ENCODE data around the gene DIPK2B. TPM values are rescaled to one million over a fixed set of nuclear protein-coding genes. Genes with fewer than 3 reads are reported as not detected.

Gene DIPK2B
- total RNA-seq, 1 experiment from 2014 or later, result not detected

DNA sequence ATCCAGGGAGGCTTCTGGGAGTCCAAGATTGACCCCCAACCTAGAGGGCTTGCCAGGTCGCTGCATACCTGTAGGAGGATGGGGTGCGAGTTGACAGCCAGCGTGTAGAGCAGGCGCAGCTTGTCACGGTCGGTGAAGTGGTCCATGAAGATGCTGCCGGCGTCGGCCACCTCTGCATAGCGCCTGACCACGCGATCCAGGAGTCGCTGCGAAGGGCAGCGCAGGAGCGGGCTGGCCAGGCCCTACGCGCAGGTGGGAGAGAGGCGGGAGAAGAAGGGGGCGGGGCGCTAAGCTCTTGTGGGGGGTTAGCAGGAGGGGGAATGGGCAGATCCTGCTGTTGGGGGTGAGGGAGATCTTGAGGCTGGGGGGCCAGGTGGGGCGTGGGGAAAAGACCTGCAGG lies 43.0 kb downstream of the DIPK2B start:
- ATAC-seq (no peak), DNase-seq (ENCODE audit: low read depth, low spot score) (no peak)
- BruUV-seq (replicated peaks), result no TSS peak
- POLR2A ChIA-PET, result no interaction called here
- CTCF ChIA-PET, result no interaction called here
- intact Hi-C loops (cut with micrococcal nuclease; ENCODE audit: unreplicated experiment) (no loop called here), in situ Hi-C loops (cut with HindIII; ENCODE audit: low pct_unique_long_range_greater_than_20kb, low sequenced_read_pairs) (no loop called here)
- no peaks in the 10 kb centered on the region for H3K4me1 ChIP-seq (ENCODE audit: control insufficient read depth, insufficient read depth, low read length)
- H3K9me3 ChIP-seq (ENCODE audit: control insufficient read depth, insufficient read depth, low read depth, low read length), result no peaks in the 10 kb centered on the region
- H3K36me3 ChIP-seq (ENCODE audit: control insufficient read depth, insufficient read depth, low read length), result no peaks in the 10 kb centered on the region
- H3K4me3 ChIP-seq (ENCODE audit: low read depth in 2 of 2, low read length in 2 of 2), result no peak overlapping the region
- H3K27ac ChIP-seq (ENCODE audit: low read length), result no peak overlapping the region
- H3K27me3 ChIP-seq (ENCODE audit: control insufficient read depth, insufficient read depth, low read length), result no peaks in the 10 kb centered on the region
- TF ChIP-seq SIN3A (IDR thresholded peaks at IDR 0.05; ENCODE audit: borderline replicate concordance, insufficient read depth, low read depth, low read length) (no peak), TCF7L2 (IDR thresholded peaks at IDR 0.05; ENCODE audit: low read depth, low read length) (no peak), POLR2AphosphoS5 (IDR thresholded peaks at IDR 0.05; ENCODE audit: low read depth, low read length) (no peak)
- TF ChIP-seq, protein P1, sequence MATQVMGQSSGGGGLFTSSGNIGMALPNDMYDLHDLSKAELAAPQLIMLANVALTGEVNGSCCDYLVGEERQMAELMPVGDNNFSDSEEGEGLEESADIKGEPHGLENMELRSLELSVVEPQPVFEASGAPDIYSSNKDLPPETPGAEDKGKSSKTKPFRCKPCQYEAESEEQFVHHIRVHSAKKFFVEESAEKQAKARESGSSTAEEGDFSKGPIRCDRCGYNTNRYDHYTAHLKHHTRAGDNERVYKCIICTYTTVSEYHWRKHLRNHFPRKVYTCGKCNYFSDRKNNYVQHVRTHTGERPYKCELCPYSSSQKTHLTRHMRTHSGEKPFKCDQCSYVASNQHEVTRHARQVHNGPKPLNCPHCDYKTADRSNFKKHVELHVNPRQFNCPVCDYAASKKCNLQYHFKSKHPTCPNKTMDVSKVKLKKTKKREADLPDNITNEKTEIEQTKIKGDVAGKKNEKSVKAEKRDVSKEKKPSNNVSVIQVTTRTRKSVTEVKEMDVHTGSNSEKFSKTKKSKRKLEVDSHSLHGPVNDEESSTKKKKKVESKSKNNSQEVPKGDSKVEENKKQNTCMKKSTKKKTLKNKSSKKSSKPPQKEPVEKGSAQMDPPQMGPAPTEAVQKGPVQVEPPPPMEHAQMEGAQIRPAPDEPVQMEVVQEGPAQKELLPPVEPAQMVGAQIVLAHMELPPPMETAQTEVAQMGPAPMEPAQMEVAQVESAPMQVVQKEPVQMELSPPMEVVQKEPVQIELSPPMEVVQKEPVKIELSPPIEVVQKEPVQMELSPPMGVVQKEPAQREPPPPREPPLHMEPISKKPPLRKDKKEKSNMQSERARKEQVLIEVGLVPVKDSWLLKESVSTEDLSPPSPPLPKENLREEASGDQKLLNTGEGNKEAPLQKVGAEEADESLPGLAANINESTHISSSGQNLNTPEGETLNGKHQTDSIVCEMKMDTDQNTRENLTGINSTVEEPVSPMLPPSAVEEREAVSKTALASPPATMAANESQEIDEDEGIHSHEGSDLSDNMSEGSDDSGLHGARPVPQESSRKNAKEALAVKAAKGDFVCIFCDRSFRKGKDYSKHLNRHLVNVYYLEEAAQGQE (IDR thresholded peaks at IDR 0.05; ENCODE audit: insufficient read depth in 1 of 2, low read depth in 2 of 2, low read length in 1 of 2), result no peak
- TF ChIP-seq, protein P2, sequence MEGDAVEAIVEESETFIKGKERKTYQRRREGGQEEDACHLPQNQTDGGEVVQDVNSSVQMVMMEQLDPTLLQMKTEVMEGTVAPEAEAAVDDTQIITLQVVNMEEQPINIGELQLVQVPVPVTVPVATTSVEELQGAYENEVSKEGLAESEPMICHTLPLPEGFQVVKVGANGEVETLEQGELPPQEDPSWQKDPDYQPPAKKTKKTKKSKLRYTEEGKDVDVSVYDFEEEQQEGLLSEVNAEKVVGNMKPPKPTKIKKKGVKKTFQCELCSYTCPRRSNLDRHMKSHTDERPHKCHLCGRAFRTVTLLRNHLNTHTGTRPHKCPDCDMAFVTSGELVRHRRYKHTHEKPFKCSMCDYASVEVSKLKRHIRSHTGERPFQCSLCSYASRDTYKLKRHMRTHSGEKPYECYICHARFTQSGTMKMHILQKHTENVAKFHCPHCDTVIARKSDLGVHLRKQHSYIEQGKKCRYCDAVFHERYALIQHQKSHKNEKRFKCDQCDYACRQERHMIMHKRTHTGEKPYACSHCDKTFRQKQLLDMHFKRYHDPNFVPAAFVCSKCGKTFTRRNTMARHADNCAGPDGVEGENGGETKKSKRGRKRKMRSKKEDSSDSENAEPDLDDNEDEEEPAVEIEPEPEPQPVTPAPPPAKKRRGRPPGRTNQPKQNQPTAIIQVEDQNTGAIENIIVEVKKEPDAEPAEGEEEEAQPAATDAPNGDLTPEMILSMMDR (IDR thresholded peaks at IDR 0.05), result no peak

DNA sequence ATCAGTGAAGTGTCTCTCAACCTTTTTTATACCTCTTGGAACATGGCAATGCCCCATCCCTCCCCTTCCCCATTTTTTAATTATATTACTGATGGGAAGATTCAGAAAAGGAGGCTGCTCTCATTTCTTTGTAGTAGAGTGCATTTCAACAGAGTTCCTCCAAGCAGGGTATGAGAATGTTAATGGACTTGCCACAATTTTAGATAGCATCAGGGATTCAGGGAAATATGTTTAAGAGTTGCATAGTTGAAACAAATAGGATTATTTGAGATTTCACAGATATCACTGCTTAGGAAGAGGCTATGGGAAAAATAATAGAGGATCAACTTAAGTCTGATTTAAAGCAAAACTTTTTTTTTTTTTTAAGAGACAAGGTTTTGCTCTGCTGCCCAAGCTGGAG lies 46.2 kb downstream of the DIPK2B start:
- Histone ChIP-seq H3K27ac (ENCODE audit: low read length) (no peak overlapping the region), H3K4me1 (ENCODE audit: control insufficient read depth, insufficient read depth, low read length) (no peaks in the 10 kb centered on the region), H3K4me3 (ENCODE audit: low read depth in 2 of 2, low read length in 2 of 2) (no peak overlapping the region), H3K27me3 (ENCODE audit: control insufficient read depth, insufficient read depth, low read length) (no peaks in the 10 kb centered on the region), H3K9me3 (ENCODE audit: control insufficient read depth, insufficient read depth, low read depth, low read length) (no peaks in the 10 kb centered on the region), H3K36me3 (ENCODE audit: control insufficient read depth, insufficient read depth, low read length) (no peaks in the 10 kb centered on the region)
- intact Hi-C loops (cut with micrococcal nuclease; ENCODE audit: unreplicated experiment) (no loop called here), in situ Hi-C loops (cut with HindIII; ENCODE audit: low pct_unique_long_range_greater_than_20kb, low sequenced_read_pairs) (no loop called here)
- POLR2A ChIA-PET, result no interaction called here
- DNase-seq (ENCODE audit: low read depth, low spot score) (no peak), ATAC-seq (no peak)
- no TSS peak for BruUV-seq (replicated peaks)
- CTCF ChIA-PET, result no interaction called here
- TF ChIP-seq SIN3A (IDR thresholded peaks at IDR 0.05; ENCODE audit: borderline replicate concordance, insufficient read depth, low read depth, low read length), result no peak
- TF ChIP-seq, protein P1 (IDR thresholded peaks at IDR 0.05; ENCODE audit: insufficient read depth in 1 of 2, low read depth in 2 of 2, low read length in 1 of 2), result no peak
- TF ChIP-seq, protein P2 (IDR thresholded peaks at IDR 0.05), result no peak
